HepG2 (cell line): ENCODE data around the gene PIEZO1. TPM values are rescaled to one million over a fixed set of nuclear protein-coding genes. Genes with fewer than 3 reads are reported as not detected.

Experiments
- ATAC-seq: fragments of 200-7000 bp; cut with Tn5 transposase; 3 replicates; pipeline ENCODE4 v1.9.1; 2020; ENCODE audit warnings: mild to moderate bottlenecking, moderate library complexity
- BruUV-seq: library from RNA; stranded (reverse); fragments of 400-500 nt; replicated peaks from 2 replicates; lab custom pipeline; 2021; lab: Mats Ljungman, UMichigan
- CTCF ChIA-PET: fragments of 300-600 bp; formaldehyde crosslinking; extraction: SDS; loops from one replicate; lab custom pipeline; 2021; ENCODE audit warnings: low total read pairs, inconsistent platforms, low intra/inter-chr PET ratio; lab: Yijun Ruan, JAX
- POLR2A ChIA-PET: fragments of 350-600 bp; sonication (Branson Sonifier 250); formaldehyde crosslinking; loops from one replicate; lab custom pipeline; 2020; ENCODE audit warnings: antibody characterized with exemption, inconsistent platforms; lab: Yijun Ruan, JAX
- DNase-seq: peaks from one replicate; pipeline ENCODE4 v3.0.0-alpha.2; 2015; ENCODE audit warnings: low spot score
- FAIRE-seq: peaks from 3 replicates; lab custom pipeline; 2011; peaks lifted over from hg19 to GRCh38; lab: Jason Lieb, UNC
- H2AFZ ChIP-seq: one replicate; pipeline ENCODE4 v1.6.1; 2011; ENCODE audit warnings: low read length, inconsistent platforms
- H3K27ac ChIP-seq: fragments of 300-600 bp; 3 replicates; pipeline ENCODE4 v1.8.0; 2011; ENCODE audit warnings: mixed run types, mild to moderate bottlenecking, mixed read lengths, low read length, inconsistent platforms; ENCODE audit not compliant: insufficient read depth; ENCODE audit errors: extremely low read length
- H3K27me3 ChIP-seq, 2 experiments: fragments of 200-600 bp in 1 of 2; 2 replicates in 1 of 2; 3 replicates in 1 of 2; pipeline versions ENCODE4 v1.6.0 to v1.8.0; 2011; ENCODE audit warnings: low read length in 2 of 2, mild to moderate bottlenecking in 2 of 2, moderate library complexity in 2 of 2, inconsistent platforms in 1 of 2; ENCODE audit not compliant: insufficient read depth in 2 of 2, control insufficient read depth in 1 of 2
- H3K36me3 ChIP-seq, 2 experiments: fragments of 200-600 bp in 1 of 2; replicated peaks in 1 of 2; 2 replicates in 1 of 2; 3 replicates in 1 of 2; pipeline versions ENCODE4 v1.5.1 to v1.8.0; 2011; ENCODE audit warnings: low read length in 2 of 2, inconsistent platforms in 1 of 2; ENCODE audit not compliant: insufficient read depth in 2 of 2, control insufficient read depth in 1 of 2
- H3K4me1 ChIP-seq: 2 replicates; pipeline ENCODE4 v1.5.1; 2012; ENCODE audit warnings: low read length, inconsistent platforms; ENCODE audit not compliant: insufficient read depth
- H3K4me2 ChIP-seq: 2 replicates; pipeline ENCODE4 v1.6.0; 2011; ENCODE audit warnings: low read depth, low read length, inconsistent platforms
- H3K4me3 ChIP-seq, 3 experiments: fragments of 200-600 bp in 1 of 3; sonication (generic), shearing (Covaris generic) in 1 of 3; replicated peaks in 1 of 3; 2 replicates each; pipeline ENCODE4 v1.5.1; 2011 to 2016; ENCODE audit warnings: low read length in 3 of 3, inconsistent platforms in 2 of 3, low read depth in 2 of 3, mild to moderate bottlenecking in 2 of 3, control low read depth in 1 of 3, mixed read lengths in 1 of 3; ENCODE audit not compliant: insufficient read depth in 1 of 3
- H3K79me2 ChIP-seq: one replicate; pipeline ENCODE4 v1.6.1; 2011; ENCODE audit warnings: low read length, inconsistent platforms; ENCODE audit not compliant: insufficient read depth
- H3K9ac ChIP-seq: 2 replicates; pipeline ENCODE4 v1.6.0; 2011; ENCODE audit warnings: mild to moderate bottlenecking, low read depth, low read length, inconsistent platforms; ENCODE audit not compliant: insufficient read depth
- H3K9me3 ChIP-seq: 2 replicates; pipeline ENCODE4 v1.5.1; 2012; ENCODE audit warnings: mild to moderate bottlenecking, low read length
- H4K20me1 ChIP-seq: 2 replicates; pipeline ENCODE4 v1.6.0; 2011; ENCODE audit warnings: inconsistent platforms, mild to moderate bottlenecking, low read length, moderate library complexity; ENCODE audit not compliant: insufficient read depth
- BRD4 ChIP-seq: sonication (generic); formaldehyde crosslinking; IDR thresholded peaks from 2 replicates; pipeline ENCODE4 v1.4.0; 2020; ENCODE audit warnings: missing genetic modification reagents
- CBFB ChIP-seq: sonication (generic); formaldehyde crosslinking; IDR thresholded peaks from 2 replicates; pipeline ENCODE4 v1.4.0; 2020; ENCODE audit warnings: missing genetic modification reagents
- GATA4 ChIP-seq: sonication (generic); IDR thresholded peaks from 2 replicates; pipeline ENCODE4 v1.6.1; 2016; ENCODE audit warnings: antibody characterized with exemption, low read depth, borderline replicate concordance
- HIC2 ChIP-seq: sonication (generic); formaldehyde crosslinking; IDR thresholded peaks from 2 replicates; pipeline ENCODE4 v1.9.0; 2022; ENCODE audit warnings: low read depth, missing genetic modification reagents
- JARID2 ChIP-seq: sonication (generic); formaldehyde crosslinking; IDR thresholded peaks from 2 replicates; pipeline ENCODE4 v1.8.1; 2023; ENCODE audit warnings: missing genetic modification reagents, inconsistent platforms; ENCODE audit not compliant: insufficient replicate concordance
- MLLT10 ChIP-seq: sonication (generic); formaldehyde crosslinking; IDR thresholded peaks from 2 replicates; pipeline ENCODE4 v1.4.0; 2020; ENCODE audit warnings: missing genetic modification reagents
- NFE2L2 ChIP-seq: fragments of 150-350 bp; IDR thresholded peaks from 2 replicates; pipeline ENCODE4 v1.6.1; 2014; ENCODE audit warnings: low read length
- NR3C1 ChIP-seq: sonication (generic); formaldehyde crosslinking; IDR thresholded peaks from 2 replicates; pipeline ENCODE4 v1.4.0; 2020; ENCODE audit warnings: missing genetic modification reagents
- REPIN1 ChIP-seq: sonication (generic); formaldehyde crosslinking; IDR thresholded peaks from 2 replicates; pipeline ENCODE4 v1.8.0; 2022; ENCODE audit warnings: missing genetic modification reagents, low read depth, mild to moderate bottlenecking, borderline replicate concordance
- RFX5 ChIP-seq: IDR thresholded peaks from 2 replicates; pipeline ENCODE4 v1.6.1; 2011; ENCODE audit warnings: low read depth, low read length, improper control_type of control experiment
- SNAPC4 ChIP-seq: sonication (generic); formaldehyde crosslinking; IDR thresholded peaks from 2 replicates; pipeline ENCODE4 v1.4.0; 2020; ENCODE audit warnings: mild to moderate bottlenecking, missing genetic modification reagents
- TARDBP ChIP-seq: sonication (generic); formaldehyde crosslinking; IDR thresholded peaks from 2 replicates; pipeline ENCODE4 v1.8.0; 2022; ENCODE audit warnings: mild to moderate bottlenecking, missing genetic modification reagents
- ZFP37 ChIP-seq: sonication (generic); formaldehyde crosslinking; IDR thresholded peaks from 2 replicates; pipeline ENCODE4 v1.4.0; 2020; ENCODE audit warnings: missing genetic modification reagents, borderline replicate concordance
- ZNF224 ChIP-seq: sonication (generic); formaldehyde crosslinking; IDR thresholded peaks from 2 replicates; pipeline ENCODE4 v1.5.0; 2020; ENCODE audit warnings: mild to moderate bottlenecking, missing genetic modification reagents
- ZNF317 ChIP-seq: sonication (generic); formaldehyde crosslinking; IDR thresholded peaks from 2 replicates; pipeline ENCODE4 v1.5.0; 2020; ENCODE audit warnings: mild to moderate bottlenecking, missing genetic modification reagents
- ZNF510 ChIP-seq: sonication (generic); formaldehyde crosslinking; IDR thresholded peaks from 2 replicates; pipeline ENCODE4 v1.4.0; 2020; ENCODE audit warnings: low read depth, mild to moderate bottlenecking, missing genetic modification reagents
- ZNF75D ChIP-seq: sonication (generic); formaldehyde crosslinking; IDR thresholded peaks from 2 replicates; pipeline ENCODE4 v1.8.1; 2023; ENCODE audit warnings: missing genetic modification reagents, mild to moderate bottlenecking, borderline replicate concordance
- ZNF780A ChIP-seq: sonication (generic); formaldehyde crosslinking; IDR thresholded peaks from 2 replicates; pipeline ENCODE4 v1.8.0; 2022; ENCODE audit warnings: mild to moderate bottlenecking, missing genetic modification reagents, moderate library complexity
- WGBS: methylation state at CpG from one replicate; pipeline ENCODE4 v1.1.6; 2017; ENCODE audit warnings: low lambda C conversion rate; 5-methylcytosine and 5-hydroxymethylcytosine counted together
- in situ Hi-C: cut with HindIII; loops from 2 replicates; pipeline ENCODE4 v1.10.0; 2017; ENCODE audit warnings: low pct_unique_long_range_greater_than_20kb; ENCODE audit not compliant: extremely low pct_ligation_motif_present
- intact Hi-C: fragments of 100-400 bp; cut with micrococcal nuclease; formaldehyde crosslinking; loops from one replicate; pipeline ENCODE4 v1.10.0; 2022; ENCODE audit not compliant: unreplicated experiment
- polyA plus RNA-seq, 8 experiments: library from polyadenylated mRNA; depleted of rRNA in 3 of 8; stranded (reverse) in 7 of 8; unstranded in 1 of 8; fragments of >200 nt; fragmentation: Illumina TruSeq in 4 of 8; extraction: Trizol in 4 of 8; gene quantifications; 2 replicates each; pipeline versions ENCODE4 v1.2.1 to v1.2.3, GENCODE V29; 2011 to 2016; ENCODE audit warnings: low read depth in 4 of 8, missing spikeins in 1 of 8, mixed read lengths in 1 of 8; ENCODE audit not compliant: insufficient read depth in 1 of 8
- total RNA-seq, 5 experiments: library from RNA; depleted of rRNA; stranded (reverse); fragments of >200 nt; fragmentation: Illumina TruSeq; extraction: Trizol; gene quantifications; 2 replicates each; pipeline ENCODE4 v1.2.3, GENCODE V29; 2016; ENCODE audit warnings: low read depth in 1 of 5

Gene PIEZO1
- total and polyA plus RNA-seq, 2 of the 13 experiments (the other 11 are each of a cell fraction or from before 2014, with no cell fraction given), result 67.9 to 85.0 TPM

- BruUV-seq, result no TSS peak
- CTCF ChIA-PET, result no interaction called here
- TF ChIP-seq RFX5 (no peak), CBFB (no peak), MLLT10 (CRISPR knock-in tag) (no peak), GATA4 (no peak; the same call in 1 of the 2 replicates), SNAPC4 (CRISPR knock-in tag) (0 out of 2 replicates have a peak, but pooled peaks have one; percentile 43), ZNF510 (CRISPR knock-in tag) (peak; percentile 82; the same call in 1 of the 2 replicates), BRD4 (no peak; the same call in 1 of the 2 replicates), ZNF780A (no peak), NFE2L2 (no peak), ZNF317 (CRISPR knock-in tag) (peak; percentile 52; the same call in 1 of the 2 replicates), REPIN1 (CRISPR knock-in tag) (no peak), ZNF75D (no peak), ZFP37 (no peak), JARID2 (CRISPR knock-in tag) (peak; percentile 84), HIC2 (CRISPR knock-in tag) (no peak), TARDBP (CRISPR knock-in tag) (no peak), NR3C1 (CRISPR knock-in tag) (no peak), ZNF224 (0 out of 2 replicates have a peak, but pooled peaks have one; percentile 39)
Measured at GRCh38 chr16:88803264-88803987, 18.4 kb upstream of the PIEZO1 start, which contains the start of gene CDT1. Gene CDT1 (plus strand): TSS chr16:88803789. CDS start chr16:88803832, 43 bp downstream.

More at GRCh38 chr16:88803264-88803987, 18.4 kb upstream of the PIEZO1 start, which contains the start of gene CDT1:
- Histone ChIP-seq H3K27me3 (no peaks in the 10 kb centered on the region), H3K4me1 (peaks cover 24% of the 10 kb centered on the region), H3K79me2 (peaks cover 14% of the 10 kb centered on the region), H3K36me3 (peaks cover 11 to 29% of the 10 kb centered on the region in 2 experiments), H2AFZ (no peak within 1 kb of the TSS), H3K4me3 (peak within 1 kb of the TSS; percentile 73 to 88 (median 76)), H3K9me3 (no peaks in the 10 kb centered on the region), H3K27ac (peak within 1 kb of the TSS; percentile 71), H3K9ac (peak within 1 kb of the TSS; percentile 77), H3K4me2 (peak within 1 kb of the TSS; percentile 99), H4K20me1 (no peaks in the 10 kb centered on the region)
- in situ Hi-C loops, result loop anchor here (5.0 kb wide), 1 partner anchor 46 kb away; no protein-coding TSS in a partner anchor
- intact Hi-C loops, result no loop called here
- peak; percentile 9; the same call in 1 of the 3 replicates for ATAC-seq
- peak; percentile 65 for DNase-seq
- FAIRE-seq, result peak; percentile 61
- POLR2A ChIA-PET, result interaction anchor here (1.1 to 1.3 kb wide), 2 partner anchors 8 to 10 kb away, joined by 3 to 5 read pairs; partner anchors contain the start of gene APRT
- WGBS, result under 1% methylated on average over 81 of the region's 98 CpGs
